H9 (cell line): ENCODE results near the gene MYH7. TPM values are rescaled to one million over a fixed set of nuclear protein-coding genes. Genes with fewer than 3 reads are reported as not detected.

Source experiments
- DNase-seq: peaks from one replicate; pipeline ENCODE4 v3.0.0-alpha.2; 2017
- H2AFZ ChIP-seq: one replicate; pipeline ENCODE4 v1.6.1; 2013; ENCODE audit warnings: mild to moderate bottlenecking, low read length, control low read depth, moderate library complexity
- H2AK5ac ChIP-seq: 2 replicates; pipeline ENCODE4 v1.6.1; 2013; ENCODE audit warnings: low read length, control low read depth, mixed read lengths; ENCODE audit not compliant: insufficient read length
- H2BK120ac ChIP-seq: one replicate; pipeline ENCODE4 v1.6.1; 2013; ENCODE audit warnings: low read depth, mild to moderate bottlenecking, low read length, control low read depth, inconsistent platforms; ENCODE audit not compliant: poor library complexity, severe bottlenecking
- H2BK12ac ChIP-seq: 2 replicates; pipeline ENCODE4 v1.6.1; 2013; ENCODE audit warnings: low read length, control low read depth, mixed read lengths, low read depth; ENCODE audit not compliant: insufficient read length
- H2BK15ac ChIP-seq: 2 replicates; pipeline ENCODE4 v1.6.1; 2013; ENCODE audit warnings: low read depth, low read length, control low read depth
- H2BK20ac ChIP-seq: one replicate; pipeline ENCODE4 v1.6.1; 2013; ENCODE audit warnings: low read depth, mild to moderate bottlenecking, low read length, control low read depth, inconsistent platforms; ENCODE audit not compliant: poor library complexity, severe bottlenecking
- H2BK5ac ChIP-seq: 2 replicates; pipeline ENCODE4 v1.6.1; 2013; ENCODE audit warnings: low read length, control low read depth, mixed read lengths; ENCODE audit not compliant: insufficient read length
- H3K14ac ChIP-seq: 2 replicates; pipeline ENCODE4 v1.6.1; 2013; ENCODE audit warnings: low read length, control low read depth; ENCODE audit not compliant: insufficient read depth
- H3K18ac ChIP-seq: 2 replicates; pipeline ENCODE4 v1.6.1; 2013; ENCODE audit warnings: low read depth, mild to moderate bottlenecking, mixed read lengths, low read length, control low read depth; ENCODE audit not compliant: insufficient read length
- H3K23ac ChIP-seq: 2 replicates; pipeline ENCODE4 v1.6.1; 2013; ENCODE audit warnings: low read length, control low read depth, mixed read lengths, low read depth; ENCODE audit not compliant: insufficient read length
- H3K23me2 ChIP-seq: 2 replicates; pipeline ENCODE4 v1.6.1; 2013; ENCODE audit warnings: low read depth, mild to moderate bottlenecking, mixed read lengths, low read length, control low read depth; ENCODE audit not compliant: insufficient read length, poor library complexity, severe bottlenecking
- H3K27ac ChIP-seq: 2 replicates; pipeline ENCODE4 v1.5.1; 2013; ENCODE audit warnings: low read length, control low read depth, mixed read lengths, low read depth; ENCODE audit not compliant: insufficient read length
- H3K27me3 ChIP-seq: 2 replicates; pipeline ENCODE4 v1.6.1; 2013; ENCODE audit warnings: low read length, control low read depth, inconsistent platforms; ENCODE audit not compliant: insufficient read depth
- H3K4ac ChIP-seq: 2 replicates; pipeline ENCODE4 v1.6.1; 2013; ENCODE audit warnings: low read depth, mild to moderate bottlenecking, control low read depth, inconsistent platforms, low read length, moderate library complexity
- H3K4me1 ChIP-seq: 2 replicates; pipeline ENCODE4 v1.6.1; 2013; ENCODE audit warnings: low read length, control low read depth, inconsistent platforms; ENCODE audit not compliant: insufficient read depth
- H3K4me2 ChIP-seq: 2 replicates; pipeline ENCODE4 v1.6.1; 2013; ENCODE audit warnings: low read length, control low read depth, mixed read lengths; ENCODE audit not compliant: insufficient read length, insufficient read depth
- H3K56ac ChIP-seq: 2 replicates; pipeline ENCODE4 v1.6.1; 2013; ENCODE audit warnings: low read depth, mild to moderate bottlenecking, mixed read lengths, low read length, control low read depth; ENCODE audit not compliant: insufficient read length
- H3K79me1 ChIP-seq: 2 replicates; pipeline ENCODE4 v1.6.1; 2013; ENCODE audit warnings: low read depth, mild to moderate bottlenecking, moderate library complexity, low read length, control low read depth, inconsistent platforms; ENCODE audit not compliant: insufficient read depth, poor library complexity, severe bottlenecking
- H3K79me2 ChIP-seq: 2 replicates; pipeline ENCODE4 v1.6.1; 2013; ENCODE audit warnings: low read length, control low read depth, inconsistent platforms; ENCODE audit not compliant: insufficient read depth
- H3K9ac ChIP-seq: 2 replicates; pipeline ENCODE4 v1.6.1; 2013; ENCODE audit warnings: low read length, control low read depth, mixed read lengths; ENCODE audit not compliant: insufficient read length; ENCODE audit errors: extremely low read depth
- H3K9me3 ChIP-seq: one replicate; pipeline ENCODE4 v1.6.1; 2013; ENCODE audit warnings: low read depth, low read length, inconsistent platforms; ENCODE audit not compliant: control insufficient read depth
- H3T11ph ChIP-seq: one replicate; pipeline ENCODE4 v1.6.1; 2013; ENCODE audit warnings: mild to moderate bottlenecking, low read length, control low read depth, inconsistent platforms
- H4K20me1 ChIP-seq: one replicate; pipeline ENCODE4 v1.6.1; 2013; ENCODE audit not compliant: control insufficient read depth, insufficient read length, insufficient read depth
- H4K5ac ChIP-seq: 2 replicates; pipeline ENCODE4 v1.6.1; 2013; ENCODE audit warnings: low read depth, mild to moderate bottlenecking, mixed read lengths, low read length, control low read depth; ENCODE audit not compliant: insufficient read length
- H4K8ac ChIP-seq: replicated peaks from 2 replicates; pipeline ENCODE4 v1.6.1; 2013; ENCODE audit warnings: low read length, control low read depth, mixed read lengths, low read depth; ENCODE audit not compliant: insufficient read length
- H4K91ac ChIP-seq: 2 replicates; pipeline ENCODE4 v1.6.1; 2013; ENCODE audit warnings: low read depth, mild to moderate bottlenecking, moderate library complexity, mixed read lengths, low read length, control low read depth; ENCODE audit not compliant: insufficient read length
- H3K27ac Mint-ChIP-seq, 3 experiments: 2 replicates in 2 of 3; 3 replicates in 1 of 3; pipeline ENCODE4 v1.8.0; 2020 to 2021; ENCODE audit warnings: mixed read lengths in 3 of 3, mild to moderate bottlenecking in 1 of 3, moderate library complexity in 1 of 3
- H3K27me3 Mint-ChIP-seq: 2 replicates; pipeline ENCODE4 v1.8.0; 2021; ENCODE audit warnings: low read depth, mild to moderate bottlenecking, moderate library complexity, mixed read lengths
- H3K36me3 Mint-ChIP-seq, 3 experiments: 2 replicates in 2 of 3; 3 replicates in 1 of 3; pipeline ENCODE4 v1.8.0; 2020 to 2021; ENCODE audit warnings: low read depth in 3 of 3, mixed read lengths in 3 of 3; ENCODE audit not compliant: insufficient read depth in 1 of 3
- H3K4me1 Mint-ChIP-seq, 2 experiments: 2 replicates each; pipeline ENCODE4 v1.8.0; 2020; ENCODE audit warnings: mixed read lengths in 2 of 2
- H3K4me3 Mint-ChIP-seq, 2 experiments: 2 replicates in 1 of 2; 3 replicates in 1 of 2; pipeline ENCODE4 v1.8.0; 2020 to 2021; ENCODE audit warnings: mild to moderate bottlenecking in 2 of 2, mixed read lengths in 2 of 2, moderate library complexity in 1 of 2
- H3K9me3 Mint-ChIP-seq, 2 experiments: 2 replicates in 1 of 2; 3 replicates in 1 of 2; pipeline ENCODE4 v1.8.0; 2020; ENCODE audit warnings: mild to moderate bottlenecking in 2 of 2, mixed read lengths in 2 of 2, moderate library complexity in 1 of 2
- CTCF ChIP-seq: fragments of 200-600 bp; sonication (generic); conservative IDR thresholded peaks from 3 replicates; pipeline ENCODE4 v1.8.0; 2021; ENCODE audit warnings: antibody characterized with exemption, mild to moderate bottlenecking
- WGBS: extraction: QIAGEN DNeasy Blood & Tissue Kit; methylation state at CpG from one replicate; pipeline ENCODE4 v1.1.7; 2013; ENCODE audit warnings: missing lambda C conversion rate, low lambda C conversion rate, mixed read lengths; ENCODE audit not compliant: insufficient read length; ENCODE audit errors: extremely low coverage; 5-methylcytosine and 5-hydroxymethylcytosine counted together
- total RNA-seq: library from RNA; stranded (reverse); gene quantifications from 2 replicates; pipeline ENCODE4 v1.2.1, GENCODE V29; 2021

The MYH7 gene
- total RNA-seq, 1 experiment from 2014 or later: not detected

- TF ChIP-seq CTCF: no peak
- H3T11ph ChIP-seq: no peak overlapping the region
- WGBS: no CpG with 5 or more reads among the region's 15 CpGs
- DNase-seq: no peak
- no peak overlapping the region for H2BK120ac ChIP-seq
- H3K4me1 ChIP-seq: no peaks in the 10 kb centered on the region
- H3K9ac ChIP-seq: peak overlapping the region; percentile 41
- no peaks in the 10 kb centered on the region for H3K79me1 ChIP-seq
- H4K8ac ChIP-seq: no peak overlapping the region
- no peak overlapping the region for H3K23ac ChIP-seq
- Mint-ChIP-seq H3K27ac (no peak overlapping the region; a peak in 1 of 7 replicates), H3K36me3 (peaks cover 14 to 30% (median 26%) of the 10 kb centered on the region in 3 experiments; a peak in 6 of 7 replicates), H3K4me1 (peaks cover 0 to 4% of the 10 kb centered on the region in 2 experiments; a peak in 2 of 4 replicates), H3K4me3 (no peak overlapping the region), H3K9me3 (no peaks in the 10 kb centered on the region), H3K27me3 (peaks cover 11% of the 10 kb centered on the region)
- H3K4me2 ChIP-seq: peak overlapping the region; percentile 27
- H3K18ac ChIP-seq: peak overlapping the region; percentile 64
- H4K91ac ChIP-seq: no peak overlapping the region
- no peak overlapping the region for H2BK20ac ChIP-seq
- H3K27me3 ChIP-seq: no peaks in the 10 kb centered on the region
- H3K27ac ChIP-seq: no peak overlapping the region
- no peak overlapping the region for H3K4ac ChIP-seq
- H3K56ac ChIP-seq: no peak overlapping the region
- H4K5ac ChIP-seq: peak overlapping the region; percentile 83
- H3K9me3 ChIP-seq: no peaks in the 10 kb centered on the region
- no peak overlapping the region for H2BK5ac ChIP-seq
- no peak overlapping the region for H2BK15ac ChIP-seq
- H4K20me1 ChIP-seq: no peaks in the 10 kb centered on the region
- no peak overlapping the region for H2AFZ ChIP-seq
- no peak overlapping the region for H2BK12ac ChIP-seq
- H3K14ac ChIP-seq: peak overlapping the region; percentile 62; the same call in 1 of the 2 replicates
- H2AK5ac ChIP-seq: no peak overlapping the region
- peaks cover 3% of the 10 kb centered on the region for H3K23me2 ChIP-seq
- peaks cover 3% of the 10 kb centered on the region; the same call in 1 of the 2 replicates for H3K79me2 ChIP-seq
Measured at GRCh38 chr14:23468704-23469126, 33.3 kb upstream of the MYH7 start.
